Lung (tissue), 12 donors: ENCODE data around the gene YY1AP1. TPM values are rescaled to one million over a fixed set of nuclear protein-coding genes. Genes with fewer than 3 reads are reported as not detected.
"Not testable (repeated sequence)": the region's sequence is repeated elsewhere in the genome, so short reads cannot be mapped to it uniquely, and the experiment has no call there.

Experiments
- ATAC-seq: fragments of 200-7000 bp; cut with Tn5 transposase; one replicate; pipeline ENCODE4 v1.9.1; 2020; ENCODE audit warnings: moderate number of reproducible peaks; ENCODE audit not compliant: insufficient read depth, low FRiP score
- DNase-seq, 3 donors: peaks; one replicate each; pipeline ENCODE4 v3.0.0-alpha.2; 2013 to 2017
- H3K27ac ChIP-seq, 2 donors: one replicate each; pipeline ENCODE4 v1.5.1; 2013; ENCODE audit warnings: mild to moderate bottlenecking in 2 of 2, moderate library complexity in 2 of 2, control low read depth in 1 of 2, inconsistent platforms in 1 of 2, low read depth in 1 of 2, low read length in 1 of 2
- H3K27me3 ChIP-seq, 3 donors: one replicate each; pipeline ENCODE4 v1.5.1; 2013; ENCODE audit warnings: low read length in 2 of 3; ENCODE audit not compliant: control insufficient read depth in 3 of 3, insufficient read depth in 3 of 3
- H3K36me3 ChIP-seq, 4 donors: one replicate each; pipeline ENCODE4 v1.5.1; 2013; ENCODE audit warnings: low read length in 4 of 4, mild to moderate bottlenecking in 1 of 4, moderate library complexity in 1 of 4; ENCODE audit not compliant: control insufficient read depth in 4 of 4, insufficient read depth in 4 of 4
- H3K4me1 ChIP-seq, 5 donors: one replicate each; pipeline ENCODE4 v1.5.1; 2013; ENCODE audit warnings: low read length in 5 of 5, mild to moderate bottlenecking in 2 of 5, moderate library complexity in 1 of 5; ENCODE audit not compliant: control insufficient read depth in 5 of 5, insufficient read depth in 5 of 5
- H3K4me3 ChIP-seq: one replicate; pipeline ENCODE4 v1.5.1; 2013; ENCODE audit warnings: mild to moderate bottlenecking, control low read depth, moderate library complexity
- H3K9ac ChIP-seq, 2 donors: one replicate each; pipeline ENCODE4 v1.5.1; 2013; ENCODE audit warnings: low read length in 2 of 2, control low read depth in 1 of 2; ENCODE audit not compliant: insufficient read depth in 1 of 2
- H3K9me3 ChIP-seq, 4 donors: one replicate each; pipeline ENCODE4 v1.5.1; 2013; ENCODE audit warnings: low read length in 3 of 4, mild to moderate bottlenecking in 1 of 4, moderate library complexity in 1 of 4; ENCODE audit not compliant: control insufficient read depth in 4 of 4, insufficient read depth in 3 of 4
- CTCF ChIP-seq: IDR thresholded peaks from 2 replicates; pipeline ENCODE4 v1.5.1; 2012; ENCODE audit warnings: mild to moderate bottlenecking; ENCODE audit errors: control extremely low read depth, extremely low read depth
- WGBS, 2 donors: extraction: QIAGEN DNeasy Blood & Tissue Kit; methylation state at CpG; one replicate each; pipeline ENCODE4 v1.1.7; 2013; 5-methylcytosine and 5-hydroxymethylcytosine counted together
- polyA plus RNA-seq, 2 donors: library from polyadenylated mRNA; stranded (reverse); fragments of 200-250 nt; gene quantifications; one replicate each; pipeline ENCODE4 v1.2.1, GENCODE V29; 2013
- total RNA-seq, 2 donors: library from RNA; depleted of rRNA in 1 of 2; stranded (reverse); fragments of >200 nt in 1 of 2; gene quantifications; one replicate each; pipeline ENCODE4 v1.2.1, GENCODE V29; 2014 to 2021
- donor health status: control.
- donor health status: control.
- donor health status: Bipolar disorder and iron deficiency.
- donor health status: healthy.
- donor health status: DM: yes; HTN: yes; CAD: no.

YY1AP1 gene
- total and polyA plus RNA-seq, 4 donors, result 25.7 to 177 (median 48.3) TPM

GRCh38 chr1:155669233-155670162 lies 19.1 kb downstream of the YY1AP1 start:
- TF ChIP-seq CTCF, result no peak
- H3K27ac ChIP-seq, result no peak overlapping the region
- no peak overlapping the region for H3K9ac ChIP-seq
- peaks cover 4 to 64% (median 42%) of the 10 kb centered on the region in 4 donors for H3K36me3 ChIP-seq
- H3K27me3 ChIP-seq, result no peaks in the 10 kb centered on the region
- DNase-seq, result no peak
- no peaks in the 10 kb centered on the region for H3K4me1 ChIP-seq
- 94 to 95% methylated on average over 5 of the region's 5 CpGs for WGBS, 2 donors
- H3K4me3 ChIP-seq, result no peak overlapping the region
- no peak for ATAC-seq
- no peaks in the 10 kb centered on the region for H3K9me3 ChIP-seq

- H3K36me3 ChIP-seq, result peaks cover 19 to 39% (median 29%) of the 10 kb centered on the region in 4 donors
- ATAC-seq, H3K9ac ChIP-seq, DNase-seq, H3K27ac ChIP-seq, H3K4me3 ChIP-seq, H3K4me1 ChIP-seq, H3K27me3 ChIP-seq, H3K9me3 ChIP-seq: not testable (repeated sequence)
- WGBS, 2 donors, result 93 to 94% methylated on average over 3 of the region's 4 CpGs
Observed at GRCh38 chr1:155661239-155661638, 27.3 kb downstream of the YY1AP1 start.

GRCh38 chr1:155657463-155657862 lies 31.1 kb downstream of the YY1AP1 start:
- H3K4me1 ChIP-seq, result no peaks in the 10 kb centered on the region
- ATAC-seq, result no peak
- TF ChIP-seq CTCF, result no peak

GRCh38 chr1:155652951-155653350 lies 35.6 kb downstream of the YY1AP1 start:
- 87 to 94% methylated on average over 3 of the region's 3 CpGs for WGBS, 2 donors
- Histone ChIP-seq H3K27ac (no peak overlapping the region), H3K9ac (no peak overlapping the region), H3K4me3 (no peak overlapping the region), H3K27me3 (no peaks in the 10 kb centered on the region), H3K36me3 (no peaks in the 10 kb centered on the region), H3K4me1 (peaks cover 0 to 6% (median 4%) of the 10 kb centered on the region in 5 donors), H3K9me3 (no peaks in the 10 kb centered on the region)
- ATAC-seq (no peak), DNase-seq (no peak)
- no peak for TF ChIP-seq CTCF

More at GRCh38 chr1:155657463-155657862, 31.1 kb downstream of the YY1AP1 start:
- no peak overlapping the region for H3K4me3 ChIP-seq
- no peaks in the 10 kb centered on the region for H3K9me3 ChIP-seq
- no peak overlapping the region for H3K9ac ChIP-seq
- WGBS, 2 donors, result 70 to 71% methylated on average over 2 of the region's 2 CpGs
- no peaks in the 10 kb centered on the region for H3K27me3 ChIP-seq
- peak in 1 of 3 donors; percentile 44 for DNase-seq
- H3K27ac ChIP-seq, result no peak overlapping the region
- peaks cover 8 to 25% (median 22%) of the 10 kb centered on the region in 4 donors for H3K36me3 ChIP-seq
